NCI-H2196 (cell line): ENCODE results near the gene LSM10.

ENCODE experiments used
- DNase-seq: peaks from one replicate; lab custom pipeline; 2025; ENCODE audit not compliant: unreplicated experiment; lab: John Stamatoyannopoulos, UW

The LSM10 gene

DNA sequence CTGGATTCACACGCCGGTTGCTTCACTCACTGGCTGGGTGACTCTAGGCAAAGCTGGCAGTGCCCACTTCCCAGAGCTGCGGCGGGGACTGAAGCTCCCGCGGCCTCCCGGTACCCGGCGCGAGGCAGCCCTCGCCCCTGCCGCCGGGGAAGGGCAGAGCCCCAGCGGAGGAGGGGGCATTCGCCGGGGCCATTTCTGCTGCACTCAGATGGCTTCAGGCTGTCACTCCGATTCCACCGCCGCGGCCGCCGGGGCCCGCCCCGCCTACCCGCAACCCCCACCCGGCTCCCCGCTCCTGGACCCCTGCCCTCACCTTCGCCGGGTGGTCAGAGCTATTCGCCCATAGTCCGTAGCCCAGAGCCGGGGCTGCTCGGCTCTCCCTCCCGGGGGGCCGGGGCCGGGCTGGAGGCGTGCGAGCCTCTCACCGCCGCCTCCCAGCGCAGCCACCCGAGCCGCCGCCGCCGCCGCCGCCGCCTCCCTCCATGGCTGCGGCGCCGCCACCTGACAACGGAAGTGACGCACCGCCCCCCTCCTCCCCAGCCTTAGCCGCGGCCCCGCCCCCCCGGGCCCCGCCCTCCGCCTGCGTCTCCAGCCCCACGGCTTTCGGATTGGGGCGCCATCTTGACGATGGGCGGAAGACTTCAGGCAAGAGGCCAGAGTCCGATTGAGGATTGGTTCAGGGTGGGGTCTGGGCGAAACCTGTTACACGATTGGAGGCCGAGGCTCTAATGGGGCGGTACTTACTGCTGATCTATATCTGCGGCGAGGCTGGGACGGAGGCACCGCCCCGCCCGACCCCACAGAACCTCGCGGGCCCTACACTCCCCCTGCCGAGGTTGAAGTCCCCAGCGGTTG is 12.1 kb downstream of the LSM10 start, which contains the start of gene STK40:
STK40 (minus strand) TSS at position 515 of the 855 bp plus-strand sequence. CDS start 24,592 bp downstream, outside the sequence.
- DNase-seq = peak; percentile 98

- DNase-seq = peak; percentile 75
Measured at GRCh38 chr1:36384542-36385409, 12.9 kb downstream of the LSM10 start.

DNA sequence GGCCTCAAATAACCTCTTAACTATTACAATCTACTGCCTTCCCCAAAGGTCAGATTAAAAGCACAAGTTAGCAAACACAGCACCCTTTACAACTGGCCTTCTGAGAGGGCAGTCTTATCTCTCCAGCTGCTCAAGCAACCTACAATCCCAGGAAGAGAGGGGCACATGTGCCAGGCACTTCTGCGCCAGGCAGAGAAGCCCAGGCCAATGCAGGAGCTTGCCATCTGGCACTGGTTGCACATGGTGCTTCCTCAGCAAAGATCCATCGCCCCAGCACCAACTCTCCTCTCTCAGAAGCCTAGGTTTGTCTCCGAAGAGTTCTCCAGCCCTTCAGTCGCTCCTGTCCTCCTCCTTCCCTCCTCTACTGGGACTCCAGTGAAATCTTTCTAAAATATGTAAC is 14.5 kb downstream of the LSM10 start:
- no peak for DNase-seq

DNA sequence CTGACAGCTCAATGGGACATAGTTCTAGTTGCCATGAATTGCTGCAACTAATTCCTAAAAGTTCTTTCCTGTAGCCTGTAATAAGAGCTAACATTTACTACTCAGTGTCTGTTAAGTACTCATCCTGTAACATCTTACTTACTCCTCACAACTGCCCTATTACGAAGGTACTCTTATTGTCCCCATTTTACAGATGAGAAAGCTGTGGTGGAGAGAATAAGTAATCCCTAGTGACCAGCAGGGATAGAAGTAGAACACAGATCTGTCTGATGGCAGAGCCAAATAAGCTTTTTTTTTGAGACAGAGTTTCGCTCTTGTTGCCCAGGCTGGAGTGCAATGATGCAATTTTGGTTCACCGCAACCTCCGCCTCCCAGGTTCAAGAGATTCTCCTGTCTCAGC is 15.0 kb downstream of the LSM10 start:
- no peak for DNase-seq

- DNase-seq = no peak
Measured at GRCh38 chr1:36382231-36382630, 15.5 kb downstream of the LSM10 start.

DNA sequence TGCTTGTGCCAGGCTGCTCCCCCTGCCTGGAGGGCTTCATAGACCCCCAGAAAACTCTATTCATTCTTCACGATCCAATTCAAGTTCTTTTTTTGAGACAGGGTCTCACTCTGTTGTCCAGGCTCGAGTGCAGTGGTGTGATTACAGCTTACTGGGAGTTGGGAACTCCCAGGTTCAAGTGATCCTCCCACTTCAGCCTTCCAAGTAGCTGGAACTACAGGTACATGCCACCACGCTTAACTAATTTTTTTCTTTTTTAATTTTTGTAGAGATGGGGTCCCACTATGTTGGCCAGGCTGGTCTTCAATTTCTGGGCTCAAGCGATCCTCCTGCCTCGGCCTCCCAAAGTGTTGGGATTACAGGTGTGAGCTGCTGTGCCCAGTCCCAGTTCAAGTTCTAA is 16.3 kb downstream of the LSM10 start:
- DNase-seq = no peak

DNA sequence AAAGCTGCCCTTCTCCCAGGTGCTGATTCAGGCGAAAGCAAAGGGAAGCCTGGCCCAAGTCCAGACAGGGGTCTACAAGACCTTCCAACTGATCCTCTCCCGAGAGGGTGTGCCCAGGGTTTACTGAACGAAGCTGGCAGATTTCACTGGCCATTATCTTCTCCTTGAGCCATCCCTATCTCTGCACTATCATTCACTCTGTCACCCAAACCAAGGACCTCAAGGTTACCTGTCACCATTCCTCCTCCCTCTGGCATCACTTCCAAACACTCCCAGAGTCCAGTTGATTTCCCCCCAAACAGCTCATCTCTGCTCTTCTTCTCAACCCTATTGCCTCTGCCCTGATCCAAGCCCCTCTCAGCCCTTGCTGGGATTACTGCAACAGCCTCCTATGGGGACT is 16.9 kb downstream of the LSM10 start:
- DNase-seq = no peak

- DNase-seq = no peak
Measured at GRCh38 chr1:36380143-36380619, 17.5 kb downstream of the LSM10 start.

GRCh38 chr1:36377791-36378492 is 19.8 kb downstream of the LSM10 start:
- DNase-seq = no peak

- no peak for DNase-seq
Measured at GRCh38 chr1:36372617-36373016, 25.1 kb downstream of the LSM10 start.

- DNase-seq = peak; percentile 87
Measured at GRCh38 chr1:36369061-36369861, 28.4 kb downstream of the LSM10 start.

DNA sequence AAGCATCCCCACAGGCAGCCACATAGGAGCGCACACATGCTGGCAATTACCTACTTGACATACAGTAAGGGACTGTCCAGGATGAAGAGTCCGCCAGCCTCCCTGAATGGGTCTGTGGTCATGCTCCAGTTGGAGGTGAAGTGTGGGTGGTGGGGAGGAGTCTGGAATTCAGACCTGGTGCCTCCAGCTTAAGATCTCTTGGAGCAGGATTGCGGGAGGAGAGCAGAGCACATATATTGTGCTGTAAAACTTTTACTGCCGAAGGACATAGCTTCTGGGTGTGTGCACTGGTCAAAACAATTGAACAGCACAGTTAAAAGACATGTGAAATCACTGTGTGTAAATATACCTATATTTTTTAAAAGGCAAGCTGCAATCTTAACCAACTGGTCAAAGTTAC is 29.9 kb downstream of the LSM10 start:
- DNase-seq = no peak

DNA sequence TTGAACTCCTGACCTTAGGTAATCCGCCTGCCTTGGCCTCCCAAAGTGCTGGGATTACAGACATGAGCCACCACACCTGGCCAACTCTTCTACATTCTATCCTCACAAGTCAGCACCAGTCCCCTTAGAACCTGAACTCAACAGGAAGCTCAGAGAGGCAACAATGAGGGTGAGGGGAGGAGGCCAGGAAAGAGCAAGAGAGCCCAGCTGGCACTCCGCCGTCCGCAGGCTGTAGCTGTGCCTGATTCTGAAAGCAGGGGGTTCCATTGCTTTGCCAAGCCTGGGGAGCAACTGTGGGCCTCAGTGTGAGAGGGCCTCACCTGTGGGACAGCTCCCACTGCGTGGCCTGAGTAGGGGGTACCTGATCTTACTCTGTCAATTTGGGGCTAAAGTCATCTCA is 30.6 kb downstream of the LSM10 start:
- no peak for DNase-seq

DNA sequence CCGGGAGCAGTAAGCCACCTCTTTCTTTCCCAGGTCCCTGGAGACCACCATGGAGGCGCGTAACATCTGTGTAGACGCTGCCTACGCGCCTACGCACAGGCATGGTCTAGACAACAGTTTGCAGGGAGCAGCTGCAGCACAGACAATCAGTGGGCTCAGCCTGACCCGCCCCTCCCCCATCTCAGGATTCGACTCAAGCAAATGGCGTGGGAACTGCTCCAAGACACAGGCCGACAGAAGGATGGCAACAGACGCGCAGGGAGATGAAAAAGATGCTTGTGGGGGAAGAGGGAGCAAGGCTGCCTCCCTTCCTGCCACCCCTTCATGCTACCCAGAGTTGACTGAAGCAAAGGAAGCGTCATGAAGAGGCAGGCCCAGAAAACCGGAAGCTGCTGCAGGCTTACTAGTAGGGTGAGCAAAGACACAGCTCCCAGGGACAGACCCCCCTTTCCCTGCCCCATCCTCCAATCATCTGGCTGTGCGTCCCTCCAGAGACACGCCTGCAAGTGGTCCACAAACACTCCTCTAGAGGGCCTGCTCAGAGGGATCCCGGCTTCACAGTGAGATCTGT is 31.5 kb downstream of the LSM10 start:
- DNase-seq = no peak

- DNase-seq = no peak
Measured at GRCh38 chr1:36365381-36365780, 32.3 kb downstream of the LSM10 start.

DNA sequence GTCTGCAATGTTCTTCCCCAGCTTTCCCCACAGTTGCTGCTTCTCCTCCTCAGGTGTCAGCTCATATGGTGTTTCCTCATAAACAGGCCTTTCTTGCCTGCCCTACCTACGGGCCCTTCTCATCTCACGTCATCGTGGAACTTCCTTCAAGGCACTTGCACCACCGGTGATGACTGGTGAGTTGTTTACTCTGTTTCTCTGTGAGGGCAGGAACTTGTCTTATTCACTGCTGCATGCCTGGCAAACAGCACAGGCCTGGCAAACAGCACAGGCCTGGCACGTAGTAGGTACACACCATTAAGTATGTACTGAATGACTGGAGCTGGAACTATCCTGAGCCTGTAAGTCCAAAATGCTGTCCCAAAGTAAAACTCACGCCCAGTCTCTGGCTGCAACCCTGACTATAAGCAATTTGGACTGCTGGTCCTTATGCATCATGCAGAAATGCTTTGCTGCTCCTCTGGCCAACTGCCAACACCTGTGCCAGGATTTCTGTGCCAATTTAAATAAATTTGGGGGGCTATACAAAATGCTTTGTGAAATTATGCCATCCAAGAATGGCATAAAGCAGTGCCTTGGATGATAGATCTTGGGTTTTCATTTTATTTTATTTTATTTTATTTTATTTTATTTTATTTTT is 37.7 kb downstream of the LSM10 start:
- no peak for DNase-seq

- no peak for DNase-seq
Measured at GRCh38 chr1:36359383-36359782, 38.3 kb downstream of the LSM10 start.

GRCh38 chr1:36358514-36359084 is 39.1 kb downstream of the LSM10 start:
- DNase-seq = no peak

DNA sequence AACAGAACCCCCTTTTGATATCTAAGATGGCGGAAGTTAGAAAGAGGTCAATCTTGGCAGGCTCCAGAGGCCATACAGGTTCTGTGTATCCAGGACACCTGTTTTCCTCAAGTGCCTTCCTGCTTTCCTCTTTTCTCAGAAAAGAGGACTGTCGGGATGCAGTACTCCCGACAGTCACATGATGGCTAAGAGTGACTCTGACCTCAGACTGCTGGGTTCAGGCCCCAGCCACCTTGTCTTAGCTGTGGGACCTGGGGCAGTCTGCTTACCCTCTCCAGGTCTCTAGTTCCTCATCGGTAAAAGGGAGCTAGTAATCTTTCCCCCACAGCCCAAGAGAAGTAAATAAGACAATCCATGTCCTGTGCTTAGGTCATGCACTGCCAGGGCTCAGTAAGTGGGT is 41.9 kb downstream of the LSM10 start:
- no peak for DNase-seq
